ENCODE measurements around the gene ZDHHC12. TPM values are rescaled to one million over a fixed set of nuclear protein-coding genes. Genes with fewer than 3 reads are reported as not detected.
"Not testable (repeated sequence)": the region's sequence is repeated elsewhere in the genome, so short reads cannot be mapped to it uniquely, and the experiment has no call there.

The ZDHHC12 gene
- total RNA-seq, 1 experiment from 2014 or later = 76.6 TPM

DNA sequence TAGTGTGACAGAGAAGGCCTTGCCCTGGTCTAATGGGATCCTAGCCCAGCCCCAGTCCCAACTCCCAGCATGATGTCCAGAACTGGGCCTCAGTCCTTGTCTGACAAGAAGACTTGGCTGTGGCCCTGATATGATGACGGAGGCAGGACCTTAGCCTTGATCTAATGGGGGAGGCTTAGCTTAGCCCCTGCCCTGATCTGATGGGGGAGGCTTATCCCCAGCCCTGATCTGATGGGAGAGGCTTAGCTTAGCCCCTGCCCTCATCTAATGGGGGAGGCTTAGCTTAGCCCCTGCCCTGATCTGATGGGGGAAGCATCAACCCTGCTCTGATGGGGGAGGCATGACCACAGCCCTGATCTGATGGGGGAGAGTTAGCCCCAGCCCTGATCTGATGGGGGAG is 17.9 kb downstream of the ZDHHC12 start:
- no peaks in the 10 kb centered on the region for H3K36me3 ChIP-seq (replicated peaks; ENCODE audit: control insufficient read depth, insufficient read depth, low read length)
- no peaks in the 10 kb centered on the region for H3K27me3 ChIP-seq (ENCODE audit: control insufficient read depth, insufficient read depth, low read length)
- H3K4me3 ChIP-seq (ENCODE audit: insufficient read depth, low read depth, low read length) = no peak overlapping the region
- no peak for DNase-seq

GRCh38 chr9:128705051-128705965 is 18.6 kb downstream of the ZDHHC12 start:
- H3K36me3 ChIP-seq (replicated peaks; ENCODE audit: control insufficient read depth, insufficient read depth, low read length) = no peaks in the 10 kb centered on the region
- DNase-seq = peak; percentile 53
- H3K4me3 ChIP-seq (ENCODE audit: insufficient read depth, low read depth, low read length) = no peak overlapping the region
- no peaks in the 10 kb centered on the region for H3K27me3 ChIP-seq (ENCODE audit: control insufficient read depth, insufficient read depth, low read length)

DNA sequence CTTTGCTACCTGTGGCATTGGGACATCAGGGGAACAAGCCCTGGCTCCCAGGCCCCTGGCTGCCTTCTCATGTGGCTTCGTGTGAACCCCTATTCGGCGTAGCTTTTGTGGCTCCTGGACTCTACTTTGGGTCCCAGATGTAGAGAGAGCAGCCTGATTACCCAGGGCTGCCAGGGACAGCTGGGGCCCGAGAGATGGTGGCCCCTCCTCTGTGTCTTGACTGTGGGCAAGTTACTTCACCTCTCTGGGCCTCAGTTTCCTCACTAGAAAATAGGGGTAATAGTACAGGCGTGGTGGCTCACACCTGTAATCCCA is 19.6 kb downstream of the ZDHHC12 start:
- no peak for DNase-seq
- no peaks in the 10 kb centered on the region for H3K27me3 ChIP-seq (ENCODE audit: control insufficient read depth, insufficient read depth, low read length)
- H3K36me3 ChIP-seq (replicated peaks; ENCODE audit: control insufficient read depth, insufficient read depth, low read length) = no peaks in the 10 kb centered on the region
- H3K4me3 ChIP-seq (ENCODE audit: insufficient read depth, low read depth, low read length) = no peak overlapping the region

DNA sequence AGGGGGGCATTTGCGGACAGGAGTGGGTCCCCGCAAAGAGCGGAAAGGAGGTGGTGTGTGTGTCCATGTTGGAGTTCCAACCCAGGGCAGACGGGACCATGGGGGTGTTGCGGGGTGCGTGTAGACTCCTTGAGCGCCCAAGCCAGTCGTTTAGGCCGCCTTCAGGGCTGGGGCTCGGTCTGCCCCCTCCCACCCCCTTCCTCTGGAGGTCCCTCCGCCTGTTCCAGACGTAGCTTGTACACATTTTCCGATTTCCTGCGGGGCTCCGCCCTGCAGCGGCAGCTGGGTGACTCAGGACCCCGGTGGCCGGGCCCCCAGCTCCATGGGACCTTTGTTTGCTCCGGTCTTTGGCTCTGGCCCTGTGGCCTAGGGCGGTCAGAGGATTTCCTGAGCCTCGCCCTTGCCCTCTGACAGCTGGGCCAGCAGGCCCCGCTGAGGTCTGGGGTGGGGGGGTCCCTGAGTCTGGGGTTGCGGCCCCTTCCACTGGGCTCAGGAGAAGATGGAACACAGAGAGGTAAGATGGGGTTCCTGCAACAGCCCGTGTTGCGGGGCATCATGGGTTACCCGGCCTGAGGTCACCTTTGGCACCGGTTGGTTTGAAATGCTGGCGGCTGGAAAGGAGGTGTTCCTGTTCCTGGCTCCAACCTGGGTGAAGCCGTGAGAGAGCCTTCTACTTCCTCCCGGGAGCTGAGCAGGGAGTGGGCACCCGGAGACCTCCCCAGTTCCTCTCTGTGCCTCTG is 20.1 kb downstream of the ZDHHC12 start:
- Histone ChIP-seq H3K36me3 (replicated peaks; ENCODE audit: control insufficient read depth, insufficient read depth, low read length) (no peaks in the 10 kb centered on the region), H3K4me3 (ENCODE audit: insufficient read depth, low read depth, low read length) (peak overlapping the region; percentile 72), H3K27me3 (ENCODE audit: control insufficient read depth, insufficient read depth, low read length) (no peaks in the 10 kb centered on the region)
- DNase-seq = peak; percentile 82

- H3K27me3 ChIP-seq (ENCODE audit: control insufficient read depth, insufficient read depth, low read length) = no peaks in the 10 kb centered on the region
- peak overlapping the region; percentile 72 for H3K4me3 ChIP-seq (ENCODE audit: insufficient read depth, low read depth, low read length)
- H3K36me3 ChIP-seq (replicated peaks; ENCODE audit: control insufficient read depth, insufficient read depth, low read length) = no peaks in the 10 kb centered on the region
- DNase-seq = peak; percentile 94
Observed at GRCh38 chr9:128702949-128703615, 20.8 kb downstream of the ZDHHC12 start.

- Histone ChIP-seq H3K4me3 (ENCODE audit: insufficient read depth, low read depth, low read length) (peak within 1 kb of the TSS; percentile 72), H3K27me3 (ENCODE audit: control insufficient read depth, insufficient read depth, low read length) (no peaks in the 10 kb centered on the region), H3K36me3 (replicated peaks; ENCODE audit: control insufficient read depth, insufficient read depth, low read length) (no peaks in the 10 kb centered on the region)
- peak; percentile 99 for DNase-seq
Observed at GRCh38 chr9:128702445-128702948, 21.4 kb downstream of the ZDHHC12 start, which contains the start of gene PKN3. TSS of gene PKN3 (plus strand) at chr9:128702503. CDS start at chr9:128702916, 413 bp downstream.

- Histone ChIP-seq H3K4me3 (ENCODE audit: insufficient read depth, low read depth, low read length) (no peak overlapping the region), H3K36me3 (replicated peaks; ENCODE audit: control insufficient read depth, insufficient read depth, low read length) (no peaks in the 10 kb centered on the region), H3K27me3 (ENCODE audit: control insufficient read depth, insufficient read depth, low read length) (no peaks in the 10 kb centered on the region)
- DNase-seq = peak; percentile 50
Observed at GRCh38 chr9:128701227-128701854, 22.6 kb downstream of the ZDHHC12 start.

GRCh38 chr9:128699096-128699795 is 24.7 kb downstream of the ZDHHC12 start:
- not testable (repeated sequence) for DNase-seq; H3K4me3 ChIP-seq (ENCODE audit: insufficient read depth, low read depth, low read length); H3K36me3 ChIP-seq (replicated peaks; ENCODE audit: control insufficient read depth, insufficient read depth, low read length); H3K27me3 ChIP-seq (ENCODE audit: control insufficient read depth, insufficient read depth, low read length)

GRCh38 chr9:128696923-128697707 is 26.8 kb downstream of the ZDHHC12 start:
- DNase-seq = no peak
- Histone ChIP-seq H3K4me3 (ENCODE audit: insufficient read depth, low read depth, low read length) (no peak overlapping the region), H3K36me3 (replicated peaks; ENCODE audit: control insufficient read depth, insufficient read depth, low read length) (peaks cover 21% of the 10 kb centered on the region), H3K27me3 (ENCODE audit: control insufficient read depth, insufficient read depth, low read length) (no peaks in the 10 kb centered on the region)

- Histone ChIP-seq H3K36me3 (replicated peaks; ENCODE audit: control insufficient read depth, insufficient read depth, low read length) (peaks cover 28% of the 10 kb centered on the region), H3K27me3 (ENCODE audit: control insufficient read depth, insufficient read depth, low read length) (no peaks in the 10 kb centered on the region), H3K4me3 (ENCODE audit: insufficient read depth, low read depth, low read length) (no peak overlapping the region)
- DNase-seq = no peak
Observed at GRCh38 chr9:128694344-128694743, 29.6 kb downstream of the ZDHHC12 start.

DNA sequence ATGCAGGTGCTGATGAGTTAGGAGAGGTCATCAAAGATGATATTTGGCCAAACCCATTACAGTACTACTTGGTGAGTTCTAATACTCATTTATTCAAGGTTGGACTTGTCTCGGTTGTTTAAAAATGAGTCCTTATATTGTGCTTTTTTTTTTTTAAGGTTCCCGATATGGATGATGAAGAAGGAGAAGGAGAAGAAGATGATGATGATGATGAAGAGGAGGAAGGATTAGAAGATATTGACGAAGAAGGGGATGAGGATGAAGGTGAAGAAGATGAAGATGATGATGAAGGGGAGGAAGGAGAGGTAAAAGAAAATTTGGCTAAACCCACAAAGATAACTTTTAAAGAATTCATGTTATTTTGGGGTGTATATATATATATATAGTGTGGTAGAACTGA is 30.2 kb downstream of the ZDHHC12 start:
- H3K36me3 ChIP-seq (replicated peaks; ENCODE audit: control insufficient read depth, insufficient read depth, low read length) = peaks cover 28% of the 10 kb centered on the region
- not testable (repeated sequence) for DNase-seq; H3K4me3 ChIP-seq (ENCODE audit: insufficient read depth, low read depth, low read length); H3K27me3 ChIP-seq (ENCODE audit: control insufficient read depth, insufficient read depth, low read length)

DNA sequence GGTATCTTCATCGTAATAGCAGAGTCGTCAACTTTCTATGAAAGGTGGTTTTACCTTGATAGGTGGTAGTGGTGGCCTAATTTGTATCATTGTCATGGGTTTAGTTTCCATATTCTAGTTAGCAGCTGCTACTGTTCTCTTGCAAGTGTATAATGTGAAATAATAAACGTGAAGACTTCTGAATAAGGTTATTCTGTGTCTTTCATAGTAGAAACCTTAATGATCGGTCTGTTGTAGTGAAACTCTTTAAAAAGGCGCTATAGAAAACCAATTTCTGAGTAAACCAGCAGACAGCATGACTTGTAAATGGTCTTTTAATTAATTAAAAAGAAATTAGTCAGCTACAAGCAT is 33.3 kb downstream of the ZDHHC12 start:
- Histone ChIP-seq H3K36me3 (replicated peaks; ENCODE audit: control insufficient read depth, insufficient read depth, low read length) (peaks cover 26% of the 10 kb centered on the region), H3K27me3 (ENCODE audit: control insufficient read depth, insufficient read depth, low read length) (no peaks in the 10 kb centered on the region), H3K4me3 (ENCODE audit: insufficient read depth, low read depth, low read length) (peak overlapping the region; percentile 81)
- no peak for DNase-seq
